GM18520 (cell line): ENCODE data around the gene RPL31.

ENCODE experiments used
- ATAC-seq: cut with Tn5 transposase; IDR thresholded peaks from one replicate; pipeline ENCODE4 v1.9.1; 2021; ENCODE audit not compliant: unreplicated experiment

Gene RPL31

DNA sequence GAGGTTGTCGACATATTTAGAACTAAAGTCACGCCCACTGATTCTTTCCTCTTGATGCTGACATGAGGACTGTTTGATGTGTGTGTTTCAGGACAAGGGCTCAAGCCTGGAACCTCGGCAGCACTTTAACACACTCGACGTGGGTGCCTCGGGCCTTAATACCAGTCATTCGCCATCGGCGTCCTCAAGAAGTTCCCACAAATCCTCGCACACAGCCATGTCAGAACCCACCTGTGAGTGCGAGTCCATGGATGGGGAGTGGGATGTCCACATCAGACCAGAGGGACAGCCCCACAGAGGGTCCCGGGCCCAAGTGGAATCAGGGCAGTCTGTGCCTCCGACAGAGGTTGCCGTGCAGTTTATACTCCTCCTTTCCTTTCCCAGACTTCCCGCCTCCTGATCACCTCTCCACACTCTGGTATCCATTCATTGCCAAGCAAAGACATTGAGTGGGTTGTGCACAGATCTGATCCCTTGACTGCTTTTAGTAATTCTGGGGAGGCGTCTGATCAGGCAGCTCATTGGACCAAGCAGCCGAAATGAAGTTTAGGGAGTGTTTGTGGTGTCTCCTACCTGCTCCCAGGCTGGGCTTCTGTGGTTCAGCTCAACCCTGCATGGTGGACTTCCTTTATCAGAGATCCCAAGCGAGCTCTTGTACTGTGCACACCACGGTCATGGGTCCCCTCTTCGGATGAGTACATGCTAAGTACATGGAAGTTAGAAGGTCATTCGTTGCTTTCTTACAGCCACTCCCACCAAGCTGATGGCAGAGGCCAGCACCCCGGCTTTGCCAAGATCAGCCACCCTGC, 27.2 kb upstream of the RPL31 start:
- ATAC-seq: no peak

DNA sequence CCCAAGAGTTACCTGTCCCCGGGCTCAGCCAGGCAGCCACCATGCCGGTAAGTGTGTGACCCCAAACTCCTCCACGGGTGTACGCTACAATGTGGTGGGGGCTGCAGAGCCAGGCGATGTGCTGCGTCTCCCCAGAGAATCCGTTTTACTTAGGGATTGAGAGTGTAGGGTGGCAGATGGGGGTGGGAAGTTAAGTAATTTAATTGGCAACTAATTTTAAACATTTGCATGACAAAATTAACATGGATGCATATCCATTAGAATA, 26.6 kb upstream of the RPL31 start:
- ATAC-seq: no peak

DNA sequence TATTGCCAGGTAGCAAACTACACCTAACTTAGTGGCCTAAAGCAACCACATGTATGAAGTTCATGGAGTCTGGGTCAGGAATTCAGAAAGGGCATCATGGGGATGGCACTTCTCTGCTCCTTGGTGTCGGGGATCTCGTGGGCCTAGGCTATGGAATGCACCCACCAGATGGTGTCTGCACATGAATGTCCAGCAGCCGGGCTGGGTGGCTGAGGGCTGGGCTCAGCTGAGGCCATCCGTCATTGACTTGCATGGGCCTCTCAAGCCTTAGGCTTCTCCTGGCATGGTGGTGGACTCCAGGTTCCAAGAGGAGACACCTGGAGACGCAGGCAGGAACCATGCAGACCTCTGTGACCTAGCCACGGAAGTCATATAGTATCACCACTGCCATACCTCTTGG, 26.0 kb upstream of the RPL31 start:
- no peak for ATAC-seq

DNA sequence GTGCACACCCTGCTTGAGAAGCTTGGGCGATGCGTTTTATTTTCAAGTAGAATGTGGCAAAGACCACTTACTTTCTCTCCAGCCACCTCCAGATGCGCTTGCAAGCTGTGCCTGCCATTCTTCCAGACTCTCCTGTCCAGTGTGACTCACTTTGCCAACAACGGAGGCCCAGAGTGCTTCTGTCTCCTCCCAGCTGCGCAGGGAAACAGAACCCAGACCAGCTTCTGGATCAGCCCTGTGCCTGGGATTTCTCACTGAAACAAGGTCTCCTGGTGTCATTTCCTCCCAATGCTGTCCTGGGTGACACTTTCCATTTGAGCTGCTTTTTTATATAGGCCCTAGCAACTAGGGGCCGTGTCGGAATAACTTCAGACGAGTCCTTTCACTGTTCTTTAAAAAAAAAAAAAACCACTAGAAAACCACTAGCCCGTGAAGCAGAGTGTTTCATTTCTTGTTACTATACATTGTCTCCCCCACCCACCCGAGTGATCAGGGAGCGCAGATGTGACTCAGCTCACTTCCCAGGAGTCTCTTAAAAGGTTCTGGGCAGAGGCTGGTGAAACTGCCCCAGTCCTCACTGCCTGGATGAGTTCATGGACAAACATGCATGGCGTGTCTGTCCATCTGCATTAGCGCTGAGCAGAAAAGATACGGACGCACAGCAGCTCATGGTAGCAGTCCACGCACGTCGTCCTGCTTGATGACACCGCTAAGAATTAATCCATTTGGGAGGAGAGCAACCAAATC, 25.3 kb upstream of the RPL31 start:
- no peak for ATAC-seq

DNA sequence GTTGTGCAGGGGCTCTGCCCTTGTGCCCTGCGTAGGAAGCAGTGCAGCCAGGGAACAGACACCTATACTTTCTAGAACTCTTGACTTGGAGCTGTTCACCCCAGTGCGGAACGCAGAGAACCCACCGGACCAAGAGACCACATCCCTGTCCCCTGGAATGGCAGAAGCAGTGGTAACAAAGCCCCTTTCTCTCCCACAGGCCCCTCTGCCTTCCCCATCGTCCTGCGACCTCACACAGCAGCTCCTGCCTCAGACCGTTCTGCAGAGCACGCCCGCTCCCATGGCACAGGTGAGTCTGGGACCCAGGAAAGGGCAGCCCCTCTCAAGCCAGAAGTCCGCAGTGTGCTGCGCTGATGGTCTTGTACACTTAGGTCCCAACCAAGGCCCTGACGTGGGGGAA, 24.6 kb upstream of the RPL31 start:
- ATAC-seq: no peak

DNA sequence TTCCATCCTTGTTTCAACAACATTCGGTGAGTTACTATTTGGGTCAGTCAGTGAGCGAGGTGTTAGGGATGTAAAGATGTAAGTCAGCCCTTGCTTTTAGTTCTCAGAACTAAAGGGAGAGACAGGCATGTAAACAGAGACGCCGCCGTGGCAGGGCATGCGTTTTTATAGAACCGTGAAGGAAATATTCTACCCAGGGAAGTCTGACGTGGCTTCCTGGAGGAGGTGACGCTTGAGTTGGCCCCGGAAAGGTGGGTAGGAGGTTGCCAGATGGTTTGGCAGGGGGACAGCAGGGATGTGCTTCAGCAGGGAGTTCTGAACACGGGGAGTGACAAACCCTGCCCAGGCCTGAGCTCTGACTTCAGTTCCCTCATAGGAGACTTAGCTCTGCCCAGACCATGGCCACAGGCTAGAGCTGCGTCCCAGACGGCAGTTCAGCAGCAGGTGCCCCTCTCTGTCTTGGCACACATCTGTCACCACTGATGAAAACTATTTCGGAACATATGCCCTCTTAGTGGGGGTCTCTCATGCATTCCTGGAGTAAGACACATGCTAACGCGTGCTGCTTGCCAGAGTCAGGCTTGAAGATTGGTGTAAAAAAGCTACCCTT, 23.4 kb upstream of the RPL31 start:
- ATAC-seq: no peak

DNA sequence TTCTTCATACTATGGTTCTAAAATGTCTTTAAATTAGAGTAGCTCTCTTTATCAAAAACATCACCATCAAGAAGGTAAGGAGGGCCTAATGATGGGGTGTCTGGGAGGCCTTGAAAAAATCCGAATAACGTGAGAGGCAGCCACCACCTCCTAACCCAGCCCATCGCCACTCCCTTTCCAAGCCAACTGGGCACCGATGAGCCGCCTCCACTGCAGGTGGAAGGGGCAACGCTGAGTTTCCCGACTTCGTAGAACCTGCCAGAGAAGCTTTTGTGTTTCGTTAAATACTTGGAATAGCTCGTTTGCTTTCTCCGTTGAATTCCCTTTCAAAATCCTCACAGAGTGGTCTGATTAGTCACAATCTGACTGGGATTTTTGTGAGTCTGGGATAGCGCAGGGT, 22.0 kb upstream of the RPL31 start:
- no peak for ATAC-seq

DNA sequence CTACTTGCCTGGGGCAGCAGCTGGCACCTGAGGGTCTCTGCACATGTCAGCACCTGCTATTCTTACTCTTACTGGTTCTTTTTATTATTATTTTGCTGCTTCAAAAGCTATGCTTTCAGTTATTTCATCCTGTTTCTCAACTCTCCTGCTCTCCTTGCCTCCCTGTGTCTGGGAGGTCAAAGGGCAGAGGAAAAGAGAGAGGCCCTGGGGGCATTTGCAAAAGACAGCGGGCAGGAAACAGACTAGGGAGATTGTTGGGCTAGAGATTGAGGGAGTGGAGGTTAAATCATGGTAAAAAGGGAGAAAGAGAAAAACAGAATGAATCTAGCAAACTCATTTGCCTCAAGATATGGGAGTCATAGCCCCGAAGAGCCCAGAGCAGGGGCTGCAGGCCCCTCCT, 21.1 kb upstream of the RPL31 start:
- no peak for ATAC-seq

DNA sequence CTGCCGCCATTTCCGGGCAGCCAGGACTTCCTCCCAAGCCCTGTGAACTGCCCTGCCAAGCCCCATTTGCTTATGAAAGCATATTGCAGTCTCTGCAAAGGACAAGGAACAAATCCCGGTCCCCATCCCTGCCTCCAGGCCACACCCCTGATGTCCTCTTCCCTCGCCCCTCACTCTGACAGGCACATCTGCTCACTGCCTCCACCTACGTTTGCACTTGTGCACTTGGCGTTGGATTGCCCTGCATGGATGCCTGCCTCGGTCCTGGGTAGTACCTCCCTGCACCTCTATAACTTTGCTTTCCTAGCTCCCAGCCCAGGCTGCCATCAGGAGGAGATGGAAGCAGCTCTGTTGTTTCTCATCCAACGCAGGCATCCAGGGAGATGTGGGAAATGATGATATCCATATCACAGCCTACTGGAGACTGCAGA, 19.6 kb upstream of the RPL31 start:
- ATAC-seq: no peak

DNA sequence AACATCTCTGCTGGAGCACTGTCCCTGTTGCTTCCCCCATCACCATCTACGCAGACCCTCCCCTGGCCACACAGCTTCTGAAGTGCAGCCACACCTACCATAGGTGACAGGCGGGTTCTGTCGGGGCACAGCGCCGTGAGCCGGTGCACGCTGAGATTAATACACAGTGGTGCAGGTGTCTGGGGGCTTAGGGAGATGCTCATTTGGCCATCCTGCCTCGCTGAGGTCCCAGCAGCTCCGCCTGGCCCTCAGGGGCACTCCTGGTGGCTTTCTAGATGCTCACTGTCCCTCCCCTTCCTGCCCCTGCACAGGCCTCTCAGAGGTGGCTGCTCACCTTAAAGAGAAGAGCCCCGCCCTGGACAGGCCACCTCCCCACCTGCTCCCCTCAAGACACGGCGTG, 18.9 kb upstream of the RPL31 start:
- ATAC-seq: no peak

DNA sequence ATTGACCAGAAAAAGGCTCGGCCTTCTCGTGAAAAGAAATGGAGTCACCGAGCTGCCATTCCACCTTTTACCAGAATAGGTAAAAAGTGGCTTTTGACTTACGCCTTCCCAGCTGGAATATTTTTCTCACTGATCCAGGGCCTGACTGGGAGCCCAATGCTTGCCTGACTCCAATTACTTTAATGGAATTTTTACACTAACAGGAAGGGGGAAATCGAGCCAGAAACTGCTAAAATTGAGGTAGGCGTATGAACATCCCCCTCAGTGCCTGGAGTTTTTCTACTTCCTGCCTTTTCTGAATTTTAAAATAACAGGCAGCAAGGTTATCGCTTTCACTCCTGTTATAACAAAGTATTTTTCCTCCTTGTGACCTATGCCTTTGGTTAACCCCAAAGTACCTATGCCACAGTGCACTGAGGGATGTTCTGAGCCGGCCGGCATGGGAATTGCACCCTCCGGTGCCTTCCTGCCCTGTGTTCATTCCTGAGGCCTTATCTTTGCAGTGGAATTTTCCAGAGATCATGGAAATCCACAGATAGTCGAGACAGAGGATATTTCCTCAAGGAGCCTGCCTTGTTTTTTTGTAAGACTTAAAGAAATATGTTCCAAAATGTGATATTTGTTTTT, 18.3 kb upstream of the RPL31 start:
- no peak for ATAC-seq

DNA sequence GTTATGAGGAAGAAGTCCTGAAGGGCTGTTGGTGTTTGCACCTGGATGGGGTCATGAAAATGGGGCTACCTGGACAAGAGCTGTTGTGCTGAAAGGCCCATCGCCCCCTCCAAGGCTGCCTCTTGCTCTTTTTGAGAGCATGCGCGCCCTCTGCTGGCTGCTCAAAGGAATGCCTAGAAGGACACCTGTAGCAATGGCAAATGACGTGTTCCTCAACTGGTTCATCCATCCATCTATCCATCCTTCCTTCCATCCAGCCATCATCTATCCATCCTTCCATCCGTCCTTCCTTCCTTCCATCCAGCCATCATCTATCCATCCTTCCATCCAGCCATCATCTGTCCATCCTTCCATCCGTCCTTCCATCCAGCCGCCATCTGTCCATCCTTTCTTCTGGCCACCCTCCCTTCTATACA, 17.2 kb upstream of the RPL31 start:
- ATAC-seq: no peak

DNA sequence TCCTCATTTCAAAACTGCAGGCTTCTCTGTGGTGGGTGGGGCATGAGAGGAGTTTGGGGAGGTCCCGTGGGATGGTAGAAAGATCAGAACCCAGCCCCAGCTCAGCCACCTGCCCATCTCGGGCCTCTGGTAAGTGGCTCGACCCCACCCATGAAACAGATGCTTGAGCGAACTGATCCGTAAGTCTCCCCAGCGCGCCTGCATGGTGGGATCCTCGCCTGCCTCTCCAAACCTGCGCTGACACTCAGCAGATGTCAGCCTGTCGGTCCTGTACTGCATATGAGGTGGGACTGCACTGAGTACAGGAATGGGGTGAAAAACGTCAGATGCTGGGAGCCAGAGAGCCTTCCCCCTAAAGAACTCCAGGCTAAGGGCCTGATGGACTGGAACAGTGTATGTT, 15.9 kb upstream of the RPL31 start:
- ATAC-seq: no peak

DNA sequence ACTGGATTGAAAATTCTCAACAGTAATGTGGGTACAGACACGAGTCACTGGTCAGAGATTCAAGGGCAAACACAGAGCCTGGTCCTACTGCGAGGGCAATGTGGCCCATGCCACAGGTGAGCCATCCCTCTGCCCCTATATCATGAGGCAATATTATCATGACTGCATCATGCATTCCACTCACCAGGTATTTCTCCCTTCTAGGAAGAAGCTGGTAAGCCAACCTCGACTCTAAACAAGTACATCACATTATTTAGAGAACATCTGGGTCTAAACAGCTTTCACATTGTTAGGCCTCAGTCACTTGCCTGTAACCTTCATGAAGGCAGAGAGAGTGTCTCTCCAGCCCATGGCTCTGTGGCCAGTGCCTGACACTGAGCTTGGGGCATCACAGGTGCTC, 14.6 kb upstream of the RPL31 start:
- ATAC-seq: no peak

DNA sequence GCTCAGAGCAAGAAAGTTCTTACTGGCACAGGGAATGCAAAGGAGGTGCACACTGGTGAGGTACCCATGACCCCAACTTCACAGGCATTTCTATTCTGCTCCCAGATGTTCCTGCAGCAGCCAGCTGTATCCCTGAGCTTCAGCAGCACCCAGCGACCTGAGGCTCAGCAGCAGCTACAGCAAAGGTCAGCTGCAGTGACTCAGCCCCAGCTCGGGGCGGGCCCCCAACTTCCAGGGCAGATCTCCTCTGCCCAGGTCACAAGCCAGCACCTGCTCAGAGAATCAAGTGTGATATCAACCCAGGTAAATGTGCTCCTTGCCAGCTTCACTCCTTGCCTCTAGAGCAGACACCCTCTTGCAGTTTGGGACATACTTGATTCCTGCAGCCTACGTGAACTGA, 14.1 kb upstream of the RPL31 start:
- no peak for ATAC-seq

DNA sequence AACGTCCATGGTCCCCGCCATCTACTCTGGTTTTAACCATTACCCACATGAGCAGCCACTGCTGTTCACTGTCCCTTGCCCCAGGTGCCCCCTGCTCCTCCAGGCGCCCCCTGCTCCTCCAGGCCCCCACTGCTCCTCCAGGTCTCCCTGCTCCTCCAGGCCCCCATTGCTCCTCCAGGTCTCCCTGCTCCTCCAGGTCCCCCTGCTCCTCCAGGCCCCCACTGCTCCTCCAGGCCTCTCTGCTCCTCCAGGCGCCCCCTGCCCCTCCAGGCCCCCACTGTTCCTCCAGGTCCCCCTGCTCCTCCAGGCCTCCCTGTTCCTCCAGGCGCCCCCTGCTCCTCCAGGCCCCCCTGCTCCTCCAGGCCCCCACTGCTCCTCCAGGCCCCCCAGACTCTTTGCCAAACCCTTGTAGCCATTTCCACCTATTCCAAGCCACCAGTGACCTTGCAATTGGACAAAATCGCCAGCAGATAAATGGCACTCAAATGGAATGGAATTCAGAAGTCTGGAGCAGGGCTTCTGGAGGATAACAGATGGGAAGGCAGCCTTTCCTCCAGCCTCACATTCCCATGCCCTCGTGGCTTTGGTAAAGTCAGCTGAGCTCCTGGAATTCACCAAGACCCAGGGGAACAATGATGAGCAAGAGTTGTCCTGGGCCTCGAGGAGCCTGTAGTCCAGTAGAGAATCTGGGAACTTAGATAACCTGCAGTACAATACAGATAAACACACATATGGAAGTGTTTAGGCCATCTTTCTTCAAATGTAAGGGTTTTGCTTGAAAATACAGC, 13.3 kb upstream of the RPL31 start:
- no peak for ATAC-seq

DNA sequence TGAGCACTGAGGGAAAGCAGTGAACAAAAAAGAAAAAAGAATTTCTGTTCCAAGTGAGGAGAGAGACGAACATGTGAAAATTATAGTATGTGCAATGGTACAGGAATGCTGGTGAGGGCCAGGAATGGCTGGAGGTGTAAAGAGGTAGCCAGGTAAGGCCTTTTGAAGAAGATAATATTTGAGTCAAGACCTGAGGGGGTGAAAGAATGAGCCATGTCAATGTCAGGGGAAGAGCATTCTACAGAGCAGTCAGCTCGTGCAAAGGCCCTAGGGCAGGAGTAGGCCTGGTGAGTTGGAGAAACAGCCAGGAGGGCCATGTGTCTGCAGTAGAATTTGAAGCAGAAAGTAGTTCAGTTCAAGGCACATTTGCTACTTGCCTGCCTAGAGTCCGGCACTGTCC, 12.4 kb upstream of the RPL31 start:
- no peak for ATAC-seq

DNA sequence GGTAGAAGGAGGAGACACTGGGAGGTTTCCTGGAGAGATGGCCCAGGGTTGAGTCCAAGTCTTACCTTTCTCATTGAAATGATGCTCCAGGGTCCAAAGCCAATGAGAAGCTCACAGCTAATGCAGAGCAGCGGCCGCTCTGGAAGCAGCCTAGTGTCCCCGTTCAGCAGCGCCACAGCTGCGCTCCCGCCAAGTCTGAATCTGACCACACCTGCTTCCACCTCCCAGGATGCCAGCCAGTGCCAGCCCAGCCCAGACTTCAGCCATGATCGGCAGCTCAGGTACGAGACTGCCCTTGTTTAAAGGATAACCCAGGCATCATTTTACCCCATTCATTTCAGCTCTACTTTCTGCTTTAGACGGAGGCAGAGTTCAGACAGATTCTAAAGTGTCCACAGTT, 11.9 kb upstream of the RPL31 start:
- no peak for ATAC-seq

DNA sequence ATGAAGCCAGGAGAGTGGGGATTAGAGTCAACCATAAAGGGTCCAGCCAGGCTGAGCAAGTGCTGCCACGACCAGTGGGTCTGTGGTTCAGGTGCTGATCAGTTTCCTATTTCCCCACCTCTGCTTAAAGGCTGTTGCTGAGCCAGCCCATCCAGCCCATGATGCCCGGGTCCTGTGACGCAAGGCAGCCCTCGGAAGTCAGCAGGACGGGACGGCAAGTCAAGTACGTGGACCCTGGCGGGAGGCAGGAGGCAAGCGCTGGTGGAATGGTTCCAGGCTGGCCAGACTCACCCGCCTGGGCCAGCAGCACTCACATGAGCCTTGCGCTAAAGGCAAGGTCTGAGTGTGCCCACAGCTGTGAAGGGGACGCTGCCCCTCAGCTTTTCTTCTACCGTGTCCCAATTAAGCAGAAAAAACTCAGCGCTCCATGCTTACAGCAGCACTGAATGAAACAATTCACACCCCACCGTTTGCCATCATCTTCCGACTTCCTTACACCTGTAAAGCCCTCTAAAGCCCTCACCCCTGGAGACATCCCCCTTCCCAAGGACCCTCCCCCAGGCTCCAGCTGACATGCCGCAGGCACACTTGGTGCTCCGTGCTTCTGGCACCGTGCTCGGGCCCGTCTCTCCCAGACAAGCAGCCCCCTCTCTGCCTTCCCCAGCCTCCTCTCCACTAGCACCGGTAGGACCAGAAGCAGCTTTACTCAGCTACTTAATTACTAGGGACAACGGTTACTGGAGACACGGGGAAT, 11.3 kb upstream of the RPL31 start:
- no peak for ATAC-seq

DNA sequence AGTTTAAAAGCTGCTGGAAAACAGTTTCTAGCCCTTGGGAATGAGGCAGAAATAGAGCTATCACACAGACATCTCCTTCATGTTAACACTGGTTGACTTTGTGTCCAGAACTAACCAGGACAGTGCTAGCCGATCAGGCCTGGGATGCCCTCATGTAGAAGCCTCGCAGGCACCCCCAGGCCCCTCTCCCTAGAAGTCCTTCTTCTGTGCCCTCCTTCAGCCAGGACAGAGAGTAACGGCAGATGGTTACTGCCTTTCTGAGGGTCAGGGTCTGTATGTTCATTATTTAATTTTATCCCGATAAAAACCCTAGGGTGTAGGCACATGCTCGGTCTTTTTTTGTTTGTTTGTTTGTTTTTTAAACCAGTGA, 10.7 kb upstream of the RPL31 start:
- ATAC-seq: no peak

DNA sequence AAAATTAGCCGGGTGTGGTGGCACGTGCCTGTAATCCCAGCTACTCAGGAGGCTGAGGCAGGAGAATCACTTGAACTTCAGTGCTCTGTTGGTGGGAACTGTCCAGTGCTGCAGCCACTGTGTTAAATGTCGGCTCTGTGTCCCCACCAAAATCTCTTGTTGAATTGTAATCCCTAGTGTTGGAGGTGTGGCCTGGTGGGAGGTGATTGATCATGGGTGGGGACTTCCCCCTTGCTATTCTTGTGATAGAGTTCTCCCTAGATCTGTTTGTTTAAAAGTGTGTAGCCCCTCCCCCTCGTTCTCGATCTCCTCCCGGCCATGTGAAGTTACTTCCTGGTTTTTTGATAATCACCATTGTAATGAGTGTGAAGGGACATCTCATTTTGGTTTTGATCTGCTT, 9.8 kb upstream of the RPL31 start:
- ATAC-seq: no peak
